Stimulated activated naive CD8-positive, alpha-beta T cell treated with anti-CD3 and anti-CD28 coated beads, Interleukin-15, amount 100 ng/mL, for 72 hours (primary cell): Measurements from ENCODE around the gene ERP27.
A peak's percentile ranks its signal among the peaks of the same experiment; 100 is the strongest.

ENCODE experiments used
- ATAC-seq: fragments of 150-1000 bp; cut with Tn5 transposase; 2 replicates; pipeline ENCODE4 v1.10.0; 2021; ENCODE audit warnings: mild to moderate bottlenecking, moderate library complexity
- DNase-seq, 2 donors: peaks; one replicate each; pipeline ENCODE4 v3.0.0; 2021 to 2022
- H3K27ac Mint-ChIP-seq, 2 donors: one replicate each; pipeline ENCODE4 v1.8.0; 2022; ENCODE audit warnings: mild to moderate bottlenecking in 2 of 2, mixed read lengths in 2 of 2, moderate library complexity in 2 of 2
- H3K27me3 Mint-ChIP-seq: one replicate; pipeline ENCODE4 v1.8.0; 2022; ENCODE audit warnings: mixed read lengths
- H3K4me1 Mint-ChIP-seq: one replicate; pipeline ENCODE4 v1.8.0; 2022; ENCODE audit warnings: mild to moderate bottlenecking, mixed read lengths
- H3K4me3 Mint-ChIP-seq, 2 donors: one replicate each; pipeline ENCODE4 v1.8.0; 2022; ENCODE audit warnings: mild to moderate bottlenecking in 2 of 2, mixed read lengths in 2 of 2, moderate library complexity in 1 of 2
- H3K9me3 Mint-ChIP-seq, 2 donors: one replicate each; pipeline ENCODE4 v1.8.0; 2022; ENCODE audit warnings: mixed read lengths in 2 of 2

ERP27 gene

DNA sequence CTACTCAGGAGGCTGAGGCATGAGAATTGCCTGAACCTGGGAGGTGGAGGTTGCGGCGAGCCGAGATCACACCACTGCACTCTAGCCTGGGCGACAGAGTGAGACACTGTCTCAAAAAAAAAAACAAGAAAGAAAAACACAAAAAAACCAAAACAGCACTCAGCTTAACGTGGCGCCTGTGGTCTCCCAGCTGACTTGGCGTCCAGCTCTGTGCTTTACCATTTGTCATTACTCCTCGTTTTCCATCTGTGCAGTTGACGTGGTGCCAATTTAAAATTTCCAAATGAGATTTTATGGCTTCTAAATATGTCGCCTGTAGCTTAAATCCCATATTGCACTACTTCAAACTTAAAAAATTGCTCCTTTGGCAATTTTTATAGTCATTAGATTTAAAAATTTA lies 54.7 kb downstream of the ERP27 start:
- peaks cover 11% of the 10 kb centered on the region for H3K27me3 Mint-ChIP-seq
- no peak for ATAC-seq
- H3K27ac Mint-ChIP-seq: no peak overlapping the region
- DNase-seq: no peak
- peaks cover 51% of the 10 kb centered on the region for H3K4me1 Mint-ChIP-seq
- H3K9me3 Mint-ChIP-seq: peaks cover 6 to 18% of the 10 kb centered on the region in 2 donors
- H3K4me3 Mint-ChIP-seq: no peak overlapping the region

DNA sequence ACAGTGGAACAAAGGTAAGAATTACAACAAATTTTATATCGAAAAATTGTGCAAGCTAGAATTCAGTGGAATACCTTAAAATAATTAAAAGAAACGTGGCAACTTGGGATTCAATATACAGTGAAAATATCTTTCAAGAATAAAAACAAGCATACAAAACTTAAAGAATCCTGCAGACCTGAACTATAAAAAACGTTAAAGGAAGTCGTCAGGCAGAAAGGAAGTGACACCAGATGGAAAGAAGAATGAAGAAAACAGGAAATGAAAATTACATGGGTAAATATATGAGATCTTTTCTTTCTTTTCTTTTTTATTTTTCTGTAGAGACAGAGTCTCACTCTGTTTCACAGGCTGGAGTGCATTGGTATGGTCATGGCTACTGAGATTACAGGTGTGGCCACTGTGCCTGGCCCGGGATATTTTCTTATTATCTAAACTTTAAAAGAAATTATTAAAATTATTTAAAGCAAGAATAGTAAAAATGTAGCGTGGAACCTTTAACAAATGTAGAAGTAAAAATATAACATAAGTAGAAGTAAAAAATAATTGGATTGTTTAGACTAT lies 57.4 kb downstream of the ERP27 start:
- Mint-ChIP-seq H3K4me3 (peak overlapping the region; percentile 34 to 50), H3K9me3 (peaks cover 6 to 18% of the 10 kb centered on the region in 2 donors), H3K4me1 (peaks cover 40% of the 10 kb centered on the region), H3K27ac (peak overlapping the region in 1 of 2 donors; percentile 88), H3K27me3 (peaks cover 8% of the 10 kb centered on the region)
- no peak for ATAC-seq
- DNase-seq: no peak

DNA sequence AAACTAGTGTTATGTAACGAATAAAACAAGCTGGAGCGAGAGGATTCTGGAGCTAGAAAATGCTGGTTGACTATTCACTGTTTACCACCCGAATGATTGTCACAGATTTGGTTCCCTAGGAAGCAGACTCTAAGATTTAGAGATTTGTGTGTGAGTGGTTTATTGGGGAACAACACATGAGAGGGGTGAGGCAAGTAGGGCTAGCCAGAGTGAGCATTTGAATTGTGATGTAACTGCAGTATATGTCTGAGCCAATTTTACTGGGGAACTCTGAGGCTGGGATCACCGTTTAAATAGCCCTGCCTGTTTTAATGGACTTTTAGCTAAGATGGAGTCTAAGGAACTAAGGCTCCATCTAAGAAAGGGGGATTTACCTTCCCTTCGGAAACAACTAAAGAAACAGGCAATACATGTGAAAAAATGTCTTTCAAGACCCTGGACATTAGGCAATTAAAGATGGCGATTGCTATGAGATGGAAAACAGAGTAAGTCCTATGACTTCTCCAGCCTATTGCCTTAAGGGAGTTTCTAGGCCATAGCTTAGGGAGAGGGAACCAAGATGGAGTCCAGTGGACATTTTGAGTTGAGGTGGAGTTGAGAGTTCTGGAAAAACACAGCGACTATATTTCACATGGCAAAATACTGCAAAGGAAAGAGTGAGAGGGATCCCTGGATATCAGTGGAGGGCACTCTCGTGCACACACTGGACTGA lies 59.0 kb downstream of the ERP27 start:
- DNase-seq (no peak), ATAC-seq (no peak)
- Mint-ChIP-seq H3K4me1 (peaks cover 28% of the 10 kb centered on the region), H3K4me3 (no peak overlapping the region), H3K27ac (no peak overlapping the region), H3K27me3 (no peaks in the 10 kb centered on the region), H3K9me3 (peaks cover 6 to 18% of the 10 kb centered on the region in 2 donors)

GRCh38 chr12:14878488-14878887 lies 59.8 kb downstream of the ERP27 start:
- Mint-ChIP-seq H3K4me1 (peaks cover 25% of the 10 kb centered on the region), H3K9me3 (peaks cover 6 to 18% of the 10 kb centered on the region in 2 donors), H3K27ac (no peak overlapping the region), H3K27me3 (no peaks in the 10 kb centered on the region), H3K4me3 (no peak overlapping the region)
- no peak for ATAC-seq
- DNase-seq: no peak

DNA sequence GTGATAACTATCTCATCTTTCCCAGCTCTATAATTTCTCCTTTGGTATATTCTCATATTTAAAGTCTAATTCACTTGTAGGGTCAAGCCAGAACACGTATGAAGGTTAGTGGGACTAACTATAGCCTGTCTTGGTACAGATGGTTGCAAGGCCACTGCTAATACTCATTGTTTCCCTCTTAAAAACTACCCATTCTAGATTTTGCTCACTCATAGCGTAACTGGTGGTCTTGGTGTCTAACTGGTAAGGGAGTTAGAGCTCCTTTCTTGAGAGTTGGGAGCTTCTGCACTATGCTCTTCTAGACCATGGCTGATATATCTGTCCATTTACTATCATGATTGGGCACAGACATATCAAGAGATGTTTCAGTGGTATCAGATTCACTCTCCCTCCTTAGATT lies 61.5 kb downstream of the ERP27 start:
- Mint-ChIP-seq H3K4me1 (peaks cover 19% of the 10 kb centered on the region), H3K27me3 (no peaks in the 10 kb centered on the region), H3K4me3 (no peak overlapping the region), H3K27ac (no peak overlapping the region), H3K9me3 (peaks cover 6 to 18% of the 10 kb centered on the region in 2 donors)
- ATAC-seq (peak; percentile 56), DNase-seq (no peak)

DNA sequence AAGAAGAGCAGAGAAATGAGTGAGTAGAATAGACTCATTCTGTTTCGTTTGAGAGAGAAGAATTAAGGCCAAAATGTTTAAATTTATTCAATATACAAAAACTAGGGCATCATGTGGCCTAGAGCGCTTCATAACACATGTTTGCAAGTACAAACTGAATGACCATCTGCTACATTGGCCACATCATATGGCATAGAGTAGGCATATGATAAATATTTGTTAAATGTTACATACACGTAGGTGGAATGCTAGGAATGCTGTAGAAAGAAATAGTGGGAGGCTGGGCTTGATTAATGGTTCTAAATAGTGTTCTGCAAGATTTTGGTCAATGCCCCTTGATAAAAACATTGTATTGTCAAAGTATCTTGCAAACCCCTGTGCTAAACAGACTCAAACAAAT lies 63.5 kb downstream of the ERP27 start:
- DNase-seq (no peak), ATAC-seq (no peak)
- Mint-ChIP-seq H3K27me3 (no peaks in the 10 kb centered on the region), H3K4me3 (no peak overlapping the region), H3K9me3 (peaks cover 4 to 8% of the 10 kb centered on the region in 2 donors), H3K4me1 (peaks cover 10% of the 10 kb centered on the region), H3K27ac (no peak overlapping the region)

GRCh38 chr12:14873440-14874185 lies 64.7 kb downstream of the ERP27 start:
- Mint-ChIP-seq H3K4me3 (no peak overlapping the region), H3K27ac (no peak overlapping the region), H3K9me3 (no peaks in the 10 kb centered on the region), H3K27me3 (no peaks in the 10 kb centered on the region), H3K4me1 (peaks cover 13% of the 10 kb centered on the region)
- DNase-seq: no peak
- no peak for ATAC-seq

DNA sequence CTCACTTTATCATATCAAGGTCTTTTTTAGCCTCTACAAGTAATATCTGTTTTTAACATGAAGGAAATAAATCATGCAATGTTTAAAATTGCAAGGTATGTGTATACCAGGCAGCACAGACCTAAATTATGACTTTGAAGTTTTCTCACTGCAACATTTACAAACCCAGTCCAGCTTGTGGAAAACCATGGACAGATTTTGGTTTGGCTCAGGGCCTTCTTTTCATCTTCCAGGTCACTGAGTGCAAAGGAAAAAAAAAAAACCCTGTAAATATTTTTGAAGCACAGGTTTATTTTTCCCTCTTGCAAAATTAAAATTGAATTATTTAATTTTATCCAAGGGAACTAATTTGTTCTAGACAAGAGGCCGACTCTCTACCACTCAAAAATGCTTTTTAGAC lies 66.5 kb downstream of the ERP27 start:
- Mint-ChIP-seq H3K27me3 (no peaks in the 10 kb centered on the region), H3K4me3 (no peak overlapping the region), H3K4me1 (peaks cover 13% of the 10 kb centered on the region), H3K9me3 (peaks cover 8 to 9% of the 10 kb centered on the region in 2 donors), H3K27ac (no peak overlapping the region)
- ATAC-seq (no peak), DNase-seq (no peak)

DNA sequence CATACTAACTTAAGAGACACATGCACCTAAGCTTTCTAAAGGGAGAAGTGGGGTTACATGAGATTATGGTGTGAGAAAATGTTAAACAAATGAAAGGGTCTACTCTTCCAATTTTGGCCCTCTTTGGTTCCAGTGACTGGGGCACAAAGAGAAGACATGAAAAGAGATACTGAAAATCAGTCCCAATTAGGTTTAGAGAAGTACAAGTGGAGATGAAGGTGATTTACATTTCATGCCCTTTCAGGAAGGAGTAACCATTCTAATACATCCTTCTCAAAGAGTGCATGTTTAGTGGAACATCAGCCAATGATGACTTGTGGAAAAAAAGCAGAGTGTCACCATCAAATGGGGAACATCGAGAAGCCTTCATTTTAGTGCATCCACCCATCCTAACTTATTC lies 67.1 kb downstream of the ERP27 start:
- H3K27ac Mint-ChIP-seq: no peak overlapping the region
- DNase-seq (no peak), ATAC-seq (no peak)
- peaks cover 8 to 9% of the 10 kb centered on the region in 2 donors for H3K9me3 Mint-ChIP-seq
- H3K4me3 Mint-ChIP-seq: no peak overlapping the region
- H3K4me1 Mint-ChIP-seq: peaks cover 13% of the 10 kb centered on the region
- no peaks in the 10 kb centered on the region for H3K27me3 Mint-ChIP-seq

DNA sequence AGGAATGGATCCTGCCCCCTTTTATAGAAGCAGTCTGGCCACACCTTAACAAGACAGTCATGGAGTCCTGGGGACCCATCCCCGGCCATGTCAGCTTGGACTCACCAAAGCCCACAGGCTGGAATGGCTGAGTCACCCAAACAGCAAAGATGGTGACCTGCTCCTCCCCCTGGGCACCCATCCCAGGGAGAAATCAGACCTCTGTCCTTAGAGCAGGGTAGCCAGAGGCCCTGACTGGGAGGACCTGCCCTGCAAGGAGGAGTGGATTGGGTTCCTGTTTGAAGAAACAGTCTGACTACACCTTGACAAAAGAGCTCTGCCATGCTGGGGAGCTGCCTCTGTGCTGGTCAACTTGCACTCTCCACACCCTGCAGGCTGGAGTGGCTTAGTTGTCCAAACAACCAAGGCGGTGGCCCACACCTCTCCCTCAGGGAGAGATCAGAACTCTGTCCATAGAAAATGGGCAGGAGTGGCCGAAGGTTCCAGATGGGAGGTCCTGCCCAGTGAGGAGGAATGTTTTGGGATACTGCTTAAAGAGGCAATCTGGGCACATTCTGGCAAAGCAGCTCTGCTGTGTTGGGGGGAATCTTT lies 69.3 kb downstream of the ERP27 start:
- H3K4me3 Mint-ChIP-seq: no peak overlapping the region
- DNase-seq: no peak
- peaks cover 13% of the 10 kb centered on the region for H3K4me1 Mint-ChIP-seq
- no peak for ATAC-seq
- H3K27ac Mint-ChIP-seq: no peak overlapping the region
- no peaks in the 10 kb centered on the region for H3K27me3 Mint-ChIP-seq
- peaks cover 13 to 18% of the 10 kb centered on the region in 2 donors for H3K9me3 Mint-ChIP-seq
